DMS79 treated with DMSO at 0.1 percent for 48 hours (cell line): ENCODE results near the gene PLPPR1.
A peak's percentile ranks its signal among the peaks of the same experiment; 100 is the strongest.
"Not testable (repeated sequence)": the region's sequence is repeated elsewhere in the genome, so short reads cannot be mapped to it uniquely, and the experiment has no call there.

ENCODE experiments used
- DNase-seq: peaks from one replicate; lab custom pipeline; 2025; lab: John Stamatoyannopoulos, UW

The PLPPR1 gene

GRCh38 chr9:101028346-101029314, at the start of gene PLPPR1:
Gene PLPPR1 (plus strand): TSS chr9:101028727.
- peak; percentile 10 for DNase-seq

- no peak for DNase-seq
Measured at GRCh38 chr9:100989731-100990130, 38.8 kb upstream of the PLPPR1 start.

DNA sequence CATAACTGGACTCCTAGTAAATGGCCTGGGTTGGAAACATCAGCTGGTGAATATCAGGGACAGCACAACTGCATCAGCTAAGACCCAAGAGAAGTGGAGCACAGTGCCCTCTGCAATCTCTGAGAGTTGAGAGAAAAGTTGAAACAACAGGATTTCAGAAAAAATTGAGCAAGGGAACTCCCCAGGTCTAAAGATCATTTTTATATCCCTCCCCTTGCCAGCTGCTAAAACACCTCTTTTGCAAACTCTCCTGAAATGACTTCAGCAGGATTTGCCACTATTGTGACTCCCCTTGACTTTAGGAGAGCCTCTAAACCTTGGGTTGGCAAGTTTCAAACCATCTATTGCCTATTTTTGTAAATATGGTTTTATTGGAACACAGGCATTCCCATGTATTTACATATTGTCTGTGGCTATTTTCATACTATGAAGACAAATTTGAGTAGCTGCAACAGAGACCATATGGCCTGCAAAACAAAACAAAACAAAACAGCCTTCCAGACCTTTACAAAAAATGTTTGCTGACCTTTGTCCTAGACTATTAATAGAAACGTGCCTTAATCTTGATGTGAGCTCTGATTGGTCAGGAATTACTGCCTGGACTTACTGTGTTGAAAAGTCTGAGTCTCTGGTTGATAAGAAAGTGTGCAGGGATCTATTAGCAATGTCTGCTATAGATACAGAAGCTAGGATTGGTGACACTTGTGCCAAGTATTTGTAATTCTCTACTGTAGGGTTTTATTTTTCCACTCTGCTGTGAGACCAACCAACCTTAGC, 37.7 kb upstream of the PLPPR1 start:
- no peak for DNase-seq

GRCh38 chr9:100992632-100993031, 35.9 kb upstream of the PLPPR1 start:
- DNase-seq: no peak

- no peak for DNase-seq
Measured at GRCh38 chr9:100999906-101000544, 28.5 kb upstream of the PLPPR1 start.

- DNase-seq: no peak
Measured at GRCh38 chr9:101005246-101005645, 23.3 kb upstream of the PLPPR1 start.

DNA sequence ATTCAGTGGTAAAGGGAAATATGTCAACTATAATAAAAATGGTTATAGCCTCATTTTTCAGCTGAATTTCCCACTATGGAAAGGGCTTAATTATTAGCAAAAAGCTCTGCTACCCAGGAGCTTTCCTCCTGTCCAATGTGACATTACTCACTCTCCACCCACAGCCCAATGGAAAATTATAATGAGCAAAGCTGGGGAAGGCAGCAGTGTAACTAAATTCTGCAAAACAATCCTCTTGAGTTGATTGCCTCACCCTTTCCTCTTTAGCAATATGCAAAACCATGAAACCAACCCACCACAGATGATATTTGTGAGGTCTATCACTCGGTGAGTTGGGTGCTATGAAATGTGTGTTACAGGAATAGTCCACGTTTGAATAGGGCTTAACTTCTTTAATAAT, 14.0 kb upstream of the PLPPR1 start:
- DNase-seq: no peak

GRCh38 chr9:101018467-101018866, 10.1 kb upstream of the PLPPR1 start:
- DNase-seq: no peak

GRCh38 chr9:101022704-101023103, 5.8 kb upstream of the PLPPR1 start:
- no peak for DNase-seq

- no peak for DNase-seq
Measured at GRCh38 chr9:101025940-101026339, 2.6 kb upstream of the PLPPR1 start.

GRCh38 chr9:101026824-101027223, 1.7 kb upstream of the PLPPR1 start:
- no peak for DNase-seq

GRCh38 chr9:101027236-101027635, 1.3 kb upstream of the PLPPR1 start:
- no peak for DNase-seq

DNA sequence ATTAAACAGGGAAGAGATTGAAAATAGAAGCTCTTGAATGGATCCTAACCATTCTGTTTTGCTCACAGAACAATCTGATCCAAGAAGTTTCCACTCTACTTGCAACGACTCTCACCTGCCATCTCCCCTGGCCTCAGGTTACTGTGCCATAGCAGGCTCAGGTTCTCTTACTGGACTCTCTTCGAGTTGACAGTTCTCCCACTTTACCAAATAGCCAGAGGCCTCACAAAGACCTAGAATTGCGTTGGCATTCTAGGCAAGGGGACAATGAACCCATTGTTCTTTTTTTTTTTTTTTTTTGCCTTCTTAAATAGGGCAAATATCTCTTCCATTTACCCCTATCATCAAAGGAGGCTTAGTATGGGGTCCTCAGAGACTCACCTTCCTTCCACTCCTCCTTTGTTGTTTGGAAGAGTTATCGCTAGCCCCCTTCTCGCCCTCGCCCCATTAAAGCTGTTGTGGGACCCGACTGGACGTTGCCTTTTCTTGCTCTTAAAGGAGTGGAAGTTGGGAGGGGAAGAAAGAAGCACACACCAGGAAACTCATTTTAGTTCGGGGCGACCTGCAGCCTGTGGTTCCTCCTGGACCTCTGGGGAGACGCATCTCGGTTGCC, 688 bp upstream of the PLPPR1 start:
- no peak for DNase-seq

DNA sequence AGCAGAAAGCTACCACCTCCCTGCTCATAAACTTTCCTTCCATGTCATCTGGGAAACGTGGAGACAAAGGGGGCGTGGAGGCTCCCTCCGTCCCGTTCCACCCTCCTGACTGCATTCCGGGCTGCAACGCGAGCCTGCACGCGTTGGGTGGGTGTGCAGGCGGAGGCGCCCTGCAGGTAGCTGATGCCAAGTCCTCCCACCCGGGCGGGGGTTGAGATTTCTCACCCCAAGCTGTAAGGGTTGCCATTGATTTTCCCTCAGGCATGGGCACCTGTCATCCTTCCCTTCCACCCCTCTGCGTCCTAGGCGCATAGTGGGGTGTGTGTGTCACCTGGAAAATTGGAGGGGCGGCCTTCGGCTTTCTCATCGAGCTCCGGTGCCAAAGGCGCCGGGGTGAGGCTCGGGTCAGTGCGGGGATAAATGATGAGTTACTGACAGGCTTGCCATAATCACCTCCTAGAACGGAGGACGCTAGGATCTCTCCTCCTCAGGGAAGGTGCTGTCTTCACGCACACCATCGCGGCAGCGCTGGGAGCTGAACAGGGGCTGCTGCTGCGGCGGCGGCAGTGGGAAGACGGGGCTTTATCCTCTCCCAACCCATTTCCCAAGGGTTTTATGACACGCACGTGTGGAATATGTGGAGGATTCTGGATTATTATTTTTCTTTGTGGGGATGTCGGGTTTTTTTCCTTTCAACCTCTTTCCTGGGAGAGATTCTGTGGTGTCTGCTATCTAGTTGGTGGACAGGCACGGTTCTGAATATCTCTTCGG, 973 bp downstream of the PLPPR1 start:
- no peak for DNase-seq

GRCh38 chr9:101030086-101030391, 1.5 kb downstream of the PLPPR1 start:
- no peak for DNase-seq

GRCh38 chr9:101032426-101032825, 3.9 kb downstream of the PLPPR1 start:
- no peak for DNase-seq

DNA sequence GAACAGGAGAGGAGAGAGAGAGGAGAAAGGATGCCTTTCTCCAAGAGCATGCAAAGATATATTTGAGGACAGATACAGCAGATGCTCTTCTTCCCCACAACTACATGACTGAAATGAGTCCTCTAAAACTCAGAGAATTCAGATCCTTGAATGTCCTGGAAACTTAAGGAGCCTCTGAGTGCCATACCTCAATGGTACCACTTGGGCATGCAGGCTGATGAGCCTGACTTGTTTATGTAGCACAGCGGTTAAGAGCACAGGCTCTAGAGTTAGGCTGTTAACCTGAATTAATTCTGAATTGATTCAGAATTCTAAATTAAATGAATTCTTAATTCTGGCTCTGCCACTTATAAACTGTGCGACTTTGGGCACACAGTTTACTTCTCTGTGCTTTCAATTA, 5.7 kb downstream of the PLPPR1 start:
- DNase-seq: no peak

GRCh38 chr9:101035098-101035497, 6.6 kb downstream of the PLPPR1 start:
- no peak for DNase-seq

- DNase-seq: no peak
Measured at GRCh38 chr9:101037430-101037829, 8.9 kb downstream of the PLPPR1 start.

GRCh38 chr9:101038488-101038887, 10.0 kb downstream of the PLPPR1 start:
- no peak for DNase-seq

DNA sequence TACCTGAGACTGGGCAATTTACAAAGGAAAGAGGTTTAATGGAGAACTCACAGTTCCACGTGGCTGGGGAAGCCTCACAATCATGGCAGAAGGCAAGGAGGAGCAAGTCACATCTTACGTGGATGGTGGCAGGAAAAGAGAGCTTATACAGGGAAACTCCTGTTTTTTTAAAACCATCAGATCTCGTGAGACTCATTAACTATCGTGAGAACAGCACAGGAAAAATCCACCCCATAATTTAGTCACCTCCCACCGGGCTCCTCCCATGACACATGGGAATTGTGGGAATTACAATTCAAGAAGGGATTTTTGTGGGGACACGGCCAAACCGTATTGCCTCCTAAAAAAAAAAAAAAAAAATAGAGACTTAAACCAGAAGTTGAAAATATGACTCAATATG, 11.1 kb downstream of the PLPPR1 start:
- not testable (repeated sequence) for DNase-seq
